Epithelial cell of proximal tubule (primary cell): Measurements from ENCODE around the gene ALG1. TPM values are rescaled to one million over a fixed set of nuclear protein-coding genes. Genes with fewer than 3 reads are reported as not detected.

ENCODE experiments used
- DNase-seq: peaks from one replicate; pipeline ENCODE4 v3.0.0-alpha.2; 2011; ENCODE audit warnings: low read depth
- H3K4me3 ChIP-seq: 2 replicates; pipeline ENCODE4 v1.5.1; 2011; ENCODE audit warnings: low read depth, mild to moderate bottlenecking, low read length
- total RNA-seq: library from RNA; depleted of rRNA; stranded (reverse); fragments of >200 nt; gene quantifications from 2 replicates; pipeline ENCODE4 v1.2.3, GENCODE V29; 2015
- TF ChIP-seq, protein P1 (sequence below): conservative IDR thresholded peaks from 2 replicates; pipeline ENCODE4 v1.5.1; 2012; ENCODE audit warnings: low read depth, mild to moderate bottlenecking, low read length

ALG1 gene
- total RNA-seq, 1 donor from 2014 or later, result 21.9 TPM

DNA sequence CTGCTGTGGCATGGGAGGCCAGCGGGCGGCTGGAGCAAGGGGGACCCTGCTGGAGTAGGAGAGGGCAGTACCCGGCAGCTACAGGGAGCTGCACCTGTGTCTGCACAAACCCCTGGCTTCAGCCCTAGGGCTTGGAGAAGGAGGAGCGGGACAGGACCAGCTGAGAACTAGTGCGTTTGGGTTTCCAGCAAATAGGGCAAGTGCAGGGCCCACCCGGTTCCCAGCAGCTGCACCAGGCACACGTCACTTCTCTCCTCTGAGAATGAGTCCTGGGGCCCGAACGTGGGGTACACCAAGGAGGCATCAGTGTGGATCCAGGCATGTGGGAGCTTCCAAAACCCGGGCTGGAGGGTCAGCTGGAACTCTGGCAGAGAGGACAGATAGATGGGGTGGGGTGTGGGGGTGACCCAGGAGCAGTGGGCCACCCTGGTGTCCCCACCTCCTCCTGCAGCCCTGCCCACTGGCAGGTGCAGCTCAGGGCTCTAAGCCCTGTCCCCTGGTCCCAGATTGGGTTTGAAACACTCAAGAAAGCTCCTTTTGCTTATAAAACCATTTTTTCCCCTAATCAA, 11.5 kb upstream of the ALG1 start:
- DNase-seq, result no peak
- no peak overlapping the region for H3K4me3 ChIP-seq
- TF ChIP-seq, protein P1, sequence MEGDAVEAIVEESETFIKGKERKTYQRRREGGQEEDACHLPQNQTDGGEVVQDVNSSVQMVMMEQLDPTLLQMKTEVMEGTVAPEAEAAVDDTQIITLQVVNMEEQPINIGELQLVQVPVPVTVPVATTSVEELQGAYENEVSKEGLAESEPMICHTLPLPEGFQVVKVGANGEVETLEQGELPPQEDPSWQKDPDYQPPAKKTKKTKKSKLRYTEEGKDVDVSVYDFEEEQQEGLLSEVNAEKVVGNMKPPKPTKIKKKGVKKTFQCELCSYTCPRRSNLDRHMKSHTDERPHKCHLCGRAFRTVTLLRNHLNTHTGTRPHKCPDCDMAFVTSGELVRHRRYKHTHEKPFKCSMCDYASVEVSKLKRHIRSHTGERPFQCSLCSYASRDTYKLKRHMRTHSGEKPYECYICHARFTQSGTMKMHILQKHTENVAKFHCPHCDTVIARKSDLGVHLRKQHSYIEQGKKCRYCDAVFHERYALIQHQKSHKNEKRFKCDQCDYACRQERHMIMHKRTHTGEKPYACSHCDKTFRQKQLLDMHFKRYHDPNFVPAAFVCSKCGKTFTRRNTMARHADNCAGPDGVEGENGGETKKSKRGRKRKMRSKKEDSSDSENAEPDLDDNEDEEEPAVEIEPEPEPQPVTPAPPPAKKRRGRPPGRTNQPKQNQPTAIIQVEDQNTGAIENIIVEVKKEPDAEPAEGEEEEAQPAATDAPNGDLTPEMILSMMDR, result no peak

DNA sequence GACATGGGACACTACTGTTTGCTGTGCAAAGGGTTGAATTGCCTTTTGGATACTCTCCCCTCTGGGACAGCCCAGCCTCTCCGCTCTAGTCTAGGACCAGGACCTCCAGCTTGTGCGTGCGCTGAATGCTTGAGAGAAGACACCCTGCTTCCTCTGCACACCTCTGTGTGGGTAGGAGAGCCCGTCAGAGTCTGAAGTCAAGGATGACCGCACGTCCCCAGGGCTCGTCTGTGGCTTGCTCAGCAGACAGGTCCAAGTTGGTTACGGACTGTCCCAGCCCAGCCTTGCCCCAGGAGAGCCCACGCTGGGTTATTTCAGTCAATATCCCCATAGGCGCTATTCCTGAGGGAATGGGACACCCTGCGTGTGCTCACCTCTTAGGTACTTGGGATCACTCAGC, 9.6 kb upstream of the ALG1 start:
- H3K4me3 ChIP-seq, result no peak overlapping the region
- TF ChIP-seq, protein P1, result no peak
- no peak for DNase-seq

DNA sequence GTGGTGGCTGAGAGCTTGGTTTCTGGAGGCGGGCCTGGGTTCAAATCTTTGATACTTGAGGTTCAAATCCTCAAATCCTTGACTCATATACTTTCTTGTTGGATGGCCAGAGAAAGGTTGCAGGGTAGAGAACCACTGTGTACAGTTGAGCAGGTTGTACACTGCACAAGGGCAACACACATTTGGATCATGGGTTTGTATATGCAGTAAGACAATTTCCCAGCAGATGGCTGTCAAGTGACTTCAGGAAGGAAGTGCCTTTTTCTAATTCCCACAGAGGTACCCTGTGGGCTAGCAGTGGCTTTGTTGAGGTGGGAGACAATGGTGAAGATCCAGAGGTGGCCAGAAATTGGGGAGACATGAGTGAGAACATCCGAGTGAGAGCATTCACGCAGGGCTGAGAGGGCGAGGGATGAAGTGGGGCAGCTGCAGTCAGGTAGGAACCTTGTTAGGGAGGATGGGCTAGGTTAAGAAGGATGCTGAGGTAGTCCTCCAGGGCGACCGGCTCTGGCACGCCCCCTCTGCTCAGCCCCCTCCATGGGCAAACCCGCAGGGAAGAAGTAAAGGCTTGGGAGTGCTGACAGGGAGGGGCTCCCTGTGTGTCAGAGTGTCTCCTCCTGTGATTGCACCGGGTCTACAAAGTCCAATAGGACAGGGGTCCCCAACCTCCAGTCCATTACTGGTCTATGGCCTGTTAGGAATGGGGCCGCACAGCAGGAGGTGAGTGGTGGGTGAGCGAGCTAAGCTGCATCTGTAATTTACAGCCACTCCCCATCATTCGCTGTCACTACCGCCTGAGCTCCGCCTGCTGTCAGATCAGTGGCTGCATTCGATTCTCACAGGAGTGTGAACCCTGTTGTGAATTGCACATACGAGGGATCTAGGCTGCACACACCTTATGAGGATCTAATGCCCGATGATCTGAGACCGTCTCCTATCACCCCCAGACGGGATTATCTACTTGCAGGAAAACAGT, 8.6 kb upstream of the ALG1 start:
- DNase-seq, result no peak
- no peak overlapping the region for H3K4me3 ChIP-seq
- TF ChIP-seq, protein P1, result no peak

DNA sequence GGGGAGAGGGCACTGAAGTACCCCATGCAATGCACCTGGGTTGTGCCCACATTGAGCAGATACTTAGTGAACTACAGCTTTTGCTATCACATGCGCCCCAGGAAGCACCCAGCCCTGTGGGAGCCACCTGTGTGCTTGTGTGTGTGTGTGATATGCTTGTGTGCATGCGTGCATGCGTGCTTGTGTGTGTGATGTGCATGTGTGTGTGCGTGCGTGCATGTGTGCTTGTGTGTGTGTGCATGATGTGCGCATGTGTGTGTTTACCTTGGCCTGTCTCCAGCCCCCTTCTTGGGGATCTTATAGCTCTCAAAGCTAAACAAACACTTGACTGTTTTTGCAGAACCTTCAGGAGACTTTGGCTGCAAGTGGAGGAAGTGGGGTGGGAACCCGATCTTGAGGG, 6.7 kb upstream of the ALG1 start:
- DNase-seq, result no peak
- H3K4me3 ChIP-seq, result no peak overlapping the region
- TF ChIP-seq, protein P1, result no peak

DNA sequence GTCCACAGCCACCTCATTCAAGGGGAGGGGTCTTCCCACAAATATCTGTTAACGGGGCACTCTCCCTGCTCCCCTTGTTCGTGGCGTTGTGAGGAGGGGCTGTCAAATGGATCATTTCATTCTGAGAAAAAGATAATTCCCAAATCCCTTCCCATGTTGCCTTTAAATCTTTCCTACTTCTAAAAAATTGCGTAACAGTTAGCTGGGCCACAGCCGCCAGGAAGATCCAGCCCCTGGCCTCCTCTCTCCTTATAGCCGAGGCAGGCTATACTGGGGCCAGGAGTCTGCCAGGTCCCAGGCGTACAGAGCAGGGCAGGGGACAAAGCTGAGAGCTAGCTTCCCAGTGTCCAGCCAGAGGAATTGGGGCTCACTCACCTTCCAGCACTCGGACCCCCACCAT, 6.3 kb upstream of the ALG1 start:
- DNase-seq, result no peak
- TF ChIP-seq, protein P1, result no peak
- no peak overlapping the region for H3K4me3 ChIP-seq

DNA sequence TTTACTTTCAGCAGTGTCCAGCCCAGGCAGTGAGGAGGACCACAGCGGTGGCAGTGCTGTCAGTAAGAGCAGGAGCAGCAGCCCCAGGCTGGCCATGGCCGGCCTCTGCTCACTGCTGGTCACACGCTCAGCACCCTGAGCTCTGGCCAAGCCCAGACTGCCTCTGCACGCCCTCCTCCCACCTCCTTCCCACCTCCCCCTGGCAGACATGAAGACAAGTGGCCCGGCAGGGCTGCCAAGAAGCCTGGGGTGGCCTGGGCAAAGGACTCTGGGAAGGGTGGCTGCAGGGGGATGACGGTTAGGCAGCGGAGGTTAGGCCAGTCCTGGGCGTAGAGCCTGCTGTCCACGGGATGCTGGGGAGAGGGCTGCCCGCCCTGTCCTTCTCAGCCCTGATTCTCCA, 5.8 kb upstream of the ALG1 start, which contains the start of gene C16orf89:
TSS of gene C16orf89 (minus strand) at position 144 of the 400 bp plus-strand sequence. CDS start at position 96, 48 bp downstream.
- H3K4me3 ChIP-seq, result no peak within 1 kb of the TSS
- TF ChIP-seq, protein P1, result no peak
- no peak for DNase-seq

DNA sequence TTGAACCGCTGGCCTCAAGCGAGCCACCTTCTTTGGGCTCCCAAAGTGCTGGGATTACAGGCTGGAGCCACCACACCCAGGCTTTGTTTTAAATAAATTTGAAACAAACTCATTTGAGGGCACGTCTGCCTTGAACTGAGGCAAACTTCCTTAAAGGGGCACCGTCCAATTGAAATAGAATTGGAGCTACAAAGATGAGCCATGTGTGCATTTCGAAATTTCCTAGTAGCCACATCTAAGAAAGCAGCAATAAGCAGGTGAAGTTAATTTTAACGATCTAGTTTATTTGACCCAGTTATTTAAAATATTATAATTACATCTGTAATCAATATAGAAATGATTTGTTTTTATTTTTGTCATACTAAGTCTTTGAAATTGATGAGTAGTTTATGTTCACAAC, 5.1 kb upstream of the ALG1 start:
- DNase-seq, result no peak
- H3K4me3 ChIP-seq, result no peak overlapping the region
- TF ChIP-seq, protein P1, result no peak
